Brain pericyte (primary cell): ENCODE results near the gene DPF3.

Experiments
- DNase-seq: peaks from one replicate; pipeline ENCODE4 v3.0.0-alpha.2; 2012; ENCODE audit warnings: low read depth, low spot score

Gene DPF3

GRCh38 chr14:72616811-72617210, 277.1 kb downstream of the DPF3 start:
- no peak for DNase-seq

DNA sequence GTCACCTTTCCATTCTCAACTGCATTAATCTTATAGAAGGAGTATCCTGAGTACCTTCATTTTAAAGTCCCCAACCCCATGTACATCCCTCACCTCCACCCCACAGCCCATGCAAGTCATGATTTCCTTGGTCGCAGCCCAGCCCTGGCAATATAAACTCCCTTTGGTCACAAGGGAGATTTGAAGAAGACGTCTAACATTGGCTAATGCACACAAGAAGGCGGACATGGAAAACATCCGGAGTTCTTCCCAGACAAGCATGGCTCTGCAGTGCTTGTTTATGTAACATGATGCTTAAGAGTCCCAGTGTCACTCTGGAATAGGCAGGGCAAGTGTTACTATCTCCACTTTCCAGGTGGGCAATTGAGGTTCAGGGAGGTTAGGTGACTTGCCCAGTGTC, 277.6 kb downstream of the DPF3 start:
- no peak for DNase-seq

GRCh38 chr14:72615451-72616121, 278.3 kb downstream of the DPF3 start:
- no peak for DNase-seq

DNA sequence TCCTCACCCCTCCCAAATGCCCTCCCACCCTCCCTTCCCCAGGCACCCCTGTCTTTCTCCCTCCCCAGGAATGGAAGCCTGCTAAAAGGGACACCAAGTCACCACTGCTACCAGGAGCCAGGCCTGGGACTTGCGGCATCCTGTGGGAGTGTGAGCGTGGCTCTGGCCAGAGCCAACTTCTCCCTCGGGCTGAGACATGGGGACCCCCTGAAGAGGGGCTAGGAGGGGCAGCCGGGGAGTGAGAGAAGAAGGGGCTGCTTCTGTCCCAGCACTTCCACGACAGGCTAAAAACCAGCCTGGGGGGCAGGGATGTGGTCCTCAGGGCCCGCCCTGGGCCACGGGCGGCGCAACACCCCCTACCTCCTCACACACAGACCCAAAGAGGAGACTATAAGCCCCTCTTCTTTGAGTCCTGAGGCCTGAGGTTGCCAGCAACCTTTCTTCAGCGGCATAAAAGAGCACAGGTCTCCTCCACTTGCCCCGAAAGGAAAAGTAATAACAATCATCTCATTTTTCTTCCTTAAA, 278.9 kb downstream of the DPF3 start:
- DNase-seq: no peak

GRCh38 chr14:72614365-72614764, 279.5 kb downstream of the DPF3 start:
- DNase-seq: no peak

DNA sequence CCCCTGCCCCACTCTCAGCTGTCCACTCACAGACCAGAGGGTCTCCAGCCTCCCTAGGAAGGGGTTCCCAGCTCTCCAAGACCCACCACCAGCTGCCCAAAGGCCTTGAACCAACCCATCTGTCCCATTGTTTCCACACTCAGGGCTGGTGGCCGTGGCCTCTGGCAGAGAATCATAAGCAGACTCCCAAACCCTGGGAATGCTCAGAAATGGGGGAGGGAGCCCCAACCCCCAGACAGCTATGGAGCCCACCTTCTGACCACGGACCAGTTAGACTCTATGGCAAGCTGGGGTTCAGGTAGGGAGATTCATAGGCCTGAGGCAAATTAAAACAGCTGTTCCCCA, 280.0 kb downstream of the DPF3 start:
- DNase-seq: no peak

DNA sequence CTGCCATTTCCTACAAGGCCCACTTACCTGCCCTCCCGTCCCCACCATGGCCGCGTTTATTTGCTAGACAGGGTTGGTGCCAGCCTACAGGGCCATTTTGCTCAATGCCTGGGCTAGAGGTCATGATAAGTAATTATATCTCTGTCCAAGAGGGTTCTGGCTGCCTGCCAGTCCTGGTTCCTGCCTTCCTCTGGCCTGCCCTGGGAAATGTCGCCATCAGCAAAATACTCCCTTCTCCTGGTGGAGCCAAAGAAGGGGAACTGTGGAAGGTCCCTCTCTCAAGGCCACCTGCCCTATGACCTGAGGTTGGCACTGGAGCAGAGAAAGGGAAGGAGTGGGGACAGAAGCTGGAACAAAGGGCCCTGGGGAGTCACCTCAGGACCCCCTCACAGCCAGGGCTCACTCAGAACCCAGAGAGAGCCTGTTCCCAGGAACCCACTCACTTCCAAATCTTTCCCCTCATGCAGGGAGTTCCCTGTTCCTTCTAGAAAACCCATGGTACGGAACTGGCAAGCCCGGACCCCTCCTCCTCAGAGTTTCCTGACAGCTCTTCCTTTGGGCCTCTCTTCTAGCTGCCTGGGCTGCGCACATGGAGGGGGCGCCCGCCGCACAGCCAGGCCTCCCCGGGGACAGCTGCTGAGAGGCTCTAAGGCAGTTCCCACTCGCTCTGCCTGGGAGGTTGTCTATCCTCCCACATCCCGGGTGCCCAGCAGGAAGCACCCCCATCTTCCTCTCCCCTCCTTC, 280.5 kb downstream of the DPF3 start:
- no peak for DNase-seq

- DNase-seq: no peak
Observed at GRCh38 chr14:72612041-72612440, 281.9 kb downstream of the DPF3 start.

DNA sequence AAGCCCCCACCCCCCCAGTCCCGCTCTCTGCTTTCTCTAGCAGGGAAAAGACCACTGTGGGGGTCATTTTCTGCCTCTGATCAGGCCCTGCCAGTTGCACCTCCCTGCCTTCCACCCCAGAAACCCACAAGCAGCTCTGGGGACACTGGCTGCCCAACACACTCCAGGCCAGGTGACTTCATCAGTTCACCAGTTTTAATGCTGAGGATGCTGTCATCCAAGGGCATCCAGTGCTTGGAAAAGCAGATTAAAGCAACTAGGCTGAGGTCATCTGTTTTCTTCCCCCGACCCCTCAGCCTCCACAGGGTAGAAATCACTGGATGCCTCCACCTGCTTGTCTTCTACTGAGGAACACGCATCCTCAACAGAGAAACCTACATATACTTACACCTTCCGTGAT, 282.4 kb downstream of the DPF3 start:
- no peak for DNase-seq

- DNase-seq: no peak
Observed at GRCh38 chr14:72610831-72611200, 283.1 kb downstream of the DPF3 start.

DNA sequence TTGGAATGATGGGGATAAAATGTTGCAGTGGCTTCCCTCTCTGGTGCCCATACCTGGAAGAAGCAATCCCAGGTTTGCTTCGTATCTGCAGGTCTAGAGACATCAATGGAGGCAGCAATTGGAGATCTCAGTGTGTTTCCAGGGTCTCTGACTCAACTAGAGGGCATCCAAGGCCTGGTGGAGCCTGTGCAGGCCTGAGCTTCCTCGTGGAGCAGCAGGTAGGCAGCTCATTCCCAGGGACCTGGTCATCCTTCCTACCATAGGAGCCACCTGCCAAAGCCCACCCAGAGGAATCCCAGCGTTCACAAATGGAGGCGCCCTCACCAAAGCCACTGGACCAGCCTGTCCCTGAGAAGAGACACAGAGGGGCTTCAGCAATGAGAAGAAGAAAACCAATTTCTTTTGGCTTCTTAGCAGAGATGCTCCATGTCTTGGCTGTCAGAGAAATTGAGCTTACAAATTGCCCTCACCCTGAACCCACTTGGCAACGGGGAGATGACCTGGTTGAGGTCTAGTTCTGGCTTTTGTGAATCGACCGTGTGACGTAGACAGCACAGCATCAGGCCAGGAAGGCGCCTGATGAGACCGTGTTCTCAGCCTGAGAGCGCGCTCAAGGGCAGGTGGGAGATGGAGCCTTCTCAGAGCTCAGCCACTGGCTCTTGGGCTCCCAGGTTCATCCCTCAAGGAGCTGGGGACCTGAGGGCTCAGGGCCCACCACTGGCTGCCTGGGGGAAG, 283.6 kb downstream of the DPF3 start:
- DNase-seq: no peak

DNA sequence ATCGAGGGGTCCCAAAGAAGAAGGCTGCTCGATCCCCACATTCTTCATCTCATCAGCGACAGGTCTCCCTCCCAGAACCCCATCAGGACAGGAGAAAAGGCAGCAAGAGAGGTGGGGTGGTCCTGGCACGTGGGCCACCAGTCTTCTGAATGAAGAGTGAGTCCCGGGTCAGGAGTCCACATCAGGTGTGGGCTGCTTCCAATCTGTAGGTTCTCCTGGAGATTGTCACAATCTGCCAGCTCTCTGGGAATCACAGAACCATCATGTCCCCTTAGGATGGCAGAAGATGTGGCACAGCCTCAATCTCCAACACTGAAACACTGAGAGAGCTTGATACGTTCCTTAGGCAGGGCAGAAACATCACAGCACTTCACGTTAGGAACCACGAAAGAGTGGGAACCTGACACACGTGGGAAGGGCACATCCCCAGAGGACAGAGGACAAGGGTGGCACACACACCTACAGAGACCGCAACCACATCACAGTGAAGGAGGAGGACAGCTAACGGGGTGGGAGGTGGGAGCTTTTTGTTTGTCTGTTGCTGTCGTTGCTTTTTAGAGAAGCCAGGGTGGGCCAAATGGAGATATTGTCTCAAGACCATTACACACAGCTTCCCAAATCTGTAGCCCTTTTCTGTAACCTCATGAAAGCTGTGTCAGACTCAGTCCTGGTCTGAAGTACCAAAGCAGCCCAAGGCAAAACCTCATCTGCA, 284.5 kb downstream of the DPF3 start:
- no peak for DNase-seq

GRCh38 chr14:72608391-72609204, 285.3 kb downstream of the DPF3 start:
- peak; percentile 58 for DNase-seq

- no peak for DNase-seq
Observed at GRCh38 chr14:72607386-72608130, 286.3 kb downstream of the DPF3 start.

- DNase-seq: no peak
Observed at GRCh38 chr14:72606879-72607278, 287.0 kb downstream of the DPF3 start.

GRCh38 chr14:72605921-72606220, 288.0 kb downstream of the DPF3 start:
- DNase-seq: no peak

DNA sequence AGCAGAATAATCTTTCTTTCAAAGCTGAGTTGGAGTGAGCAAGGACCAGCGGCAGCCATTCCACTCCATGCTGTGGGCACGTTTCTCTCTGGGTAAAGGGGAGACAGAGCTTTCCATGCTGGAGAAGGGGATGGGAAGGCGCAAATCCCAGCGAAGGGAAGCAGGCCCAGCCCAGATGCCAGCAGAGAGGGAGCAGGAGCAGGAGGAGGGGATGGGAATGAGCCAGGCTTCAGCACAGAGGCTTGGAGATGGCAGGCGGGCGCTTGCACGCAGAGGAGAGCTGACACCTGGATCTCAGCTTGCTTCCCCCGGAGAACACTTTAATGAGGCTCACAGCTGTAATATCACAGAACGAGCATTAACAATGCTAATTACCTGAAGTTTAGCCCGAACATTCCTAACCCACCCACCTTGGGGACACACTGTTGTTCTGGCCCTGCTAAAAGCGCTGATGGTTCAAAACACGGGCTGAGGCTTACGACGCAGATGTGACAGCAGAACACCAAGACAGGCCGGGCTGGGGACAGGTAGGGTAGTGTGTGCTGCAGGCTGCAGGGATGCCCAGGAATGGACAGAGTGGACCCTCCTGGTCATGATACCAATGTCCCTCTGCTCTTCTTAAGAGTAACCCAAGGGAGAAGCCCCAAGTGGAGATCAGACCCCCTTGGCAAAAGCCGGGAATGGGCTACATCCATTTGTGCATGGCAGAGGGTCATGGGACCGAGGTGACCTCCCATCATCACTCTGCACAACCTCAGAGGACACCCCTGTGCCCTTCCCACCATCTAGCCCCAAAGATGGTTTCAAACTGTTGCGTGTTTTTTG, 288.6 kb downstream of the DPF3 start:
- no peak for DNase-seq

- no peak for DNase-seq
Observed at GRCh38 chr14:72604133-72604532, 289.8 kb downstream of the DPF3 start.

GRCh38 chr14:72603639-72604038, 290.3 kb downstream of the DPF3 start:
- no peak for DNase-seq
